Brain microvascular endothelial cell (primary cell): Measurements from ENCODE around the gene EML1.

Experiments used
- DNase-seq: peaks from one replicate; pipeline ENCODE4 v3.0.0-alpha.2; 2020
- H3K27ac ChIP-seq: fragments of 250-450 bp; sonication (Bioruptor Pico); 2 replicates; pipeline ENCODE4 v1.5.1; 2020; ENCODE audit warnings: mild to moderate bottlenecking, moderate library complexity
- H3K27me3 ChIP-seq: fragments of 250-450 bp; sonication (Bioruptor Pico); replicated peaks from 2 replicates; pipeline ENCODE4 v1.5.1; 2020; ENCODE audit warnings: mild to moderate bottlenecking
- H3K36me3 ChIP-seq: fragments of 250-450 bp; sonication (Bioruptor Pico); replicated peaks from 2 replicates; pipeline ENCODE4 v1.5.1; 2020; ENCODE audit warnings: mild to moderate bottlenecking
- H3K4me3 ChIP-seq: 2 replicates; pipeline ENCODE4 v1.5.1; 2011; ENCODE audit warnings: low read depth, mild to moderate bottlenecking, control low read depth, low read length, moderate library complexity
- in situ Hi-C: cut with HindIII; loops from 2 replicates; pipeline ENCODE4 v1.10.0; 2017; ENCODE audit warnings: low sequenced_read_pairs, low pct_ligation_motif_present
- TF ChIP-seq, protein P1 (sequence below): IDR thresholded peaks from 2 replicates; pipeline ENCODE4 v1.5.1; 2011; ENCODE audit warnings: low read depth, mild to moderate bottlenecking, moderate library complexity, low read length, control low read depth, inconsistent platforms; ENCODE audit errors: missing control alignments

The EML1 gene

DNA sequence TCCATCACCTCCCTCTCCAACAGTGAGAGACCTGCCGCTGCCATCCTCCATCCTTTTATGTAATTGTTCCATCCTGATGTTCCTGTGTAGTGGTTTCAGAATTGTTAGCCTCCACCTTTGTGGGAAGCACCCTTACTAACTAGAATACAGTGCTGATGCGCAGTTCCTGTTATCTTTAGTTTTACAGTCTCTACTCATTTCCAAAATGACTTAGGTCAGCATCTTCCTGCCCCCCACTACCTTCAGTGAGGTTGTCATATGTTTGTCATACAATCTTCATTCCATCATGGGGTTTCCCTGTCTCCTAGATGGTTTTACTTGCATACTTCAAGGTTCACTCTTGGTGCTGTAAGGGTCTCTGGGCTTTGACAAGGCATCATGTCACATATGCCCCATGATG lies 69.8 kb downstream of the EML1 start:
- in situ Hi-C loops = no loop called here
- TF ChIP-seq, protein P1, sequence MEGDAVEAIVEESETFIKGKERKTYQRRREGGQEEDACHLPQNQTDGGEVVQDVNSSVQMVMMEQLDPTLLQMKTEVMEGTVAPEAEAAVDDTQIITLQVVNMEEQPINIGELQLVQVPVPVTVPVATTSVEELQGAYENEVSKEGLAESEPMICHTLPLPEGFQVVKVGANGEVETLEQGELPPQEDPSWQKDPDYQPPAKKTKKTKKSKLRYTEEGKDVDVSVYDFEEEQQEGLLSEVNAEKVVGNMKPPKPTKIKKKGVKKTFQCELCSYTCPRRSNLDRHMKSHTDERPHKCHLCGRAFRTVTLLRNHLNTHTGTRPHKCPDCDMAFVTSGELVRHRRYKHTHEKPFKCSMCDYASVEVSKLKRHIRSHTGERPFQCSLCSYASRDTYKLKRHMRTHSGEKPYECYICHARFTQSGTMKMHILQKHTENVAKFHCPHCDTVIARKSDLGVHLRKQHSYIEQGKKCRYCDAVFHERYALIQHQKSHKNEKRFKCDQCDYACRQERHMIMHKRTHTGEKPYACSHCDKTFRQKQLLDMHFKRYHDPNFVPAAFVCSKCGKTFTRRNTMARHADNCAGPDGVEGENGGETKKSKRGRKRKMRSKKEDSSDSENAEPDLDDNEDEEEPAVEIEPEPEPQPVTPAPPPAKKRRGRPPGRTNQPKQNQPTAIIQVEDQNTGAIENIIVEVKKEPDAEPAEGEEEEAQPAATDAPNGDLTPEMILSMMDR = no peak

DNA sequence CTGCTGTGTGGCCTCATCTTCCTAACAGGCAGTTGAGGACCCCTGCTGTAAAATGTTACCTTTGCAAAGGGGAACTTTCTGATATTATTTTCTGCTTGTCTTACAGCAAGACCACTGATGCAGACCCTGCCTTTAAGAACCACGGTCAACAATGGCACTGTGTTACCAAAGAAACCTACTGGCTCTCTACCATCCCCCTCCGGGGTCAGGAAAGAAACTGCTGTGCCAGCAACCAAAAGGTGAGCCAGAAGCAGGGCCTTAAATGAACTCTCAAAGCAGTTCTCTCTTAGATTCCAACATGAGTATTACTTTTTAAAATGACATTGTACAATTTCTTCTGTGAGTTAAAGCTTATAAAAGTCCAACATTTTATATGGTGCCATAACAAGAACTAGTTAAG lies 72.2 kb downstream of the EML1 start:
- DNase-seq = no peak
- Histone ChIP-seq H3K4me3 (no peak overlapping the region), H3K27me3 (no peaks in the 10 kb centered on the region), H3K36me3 (no peaks in the 10 kb centered on the region), H3K27ac (no peak overlapping the region)
- TF ChIP-seq, protein P1 = no peak
- in situ Hi-C loops = no loop called here

More for the DNA sequence above, 69.8 kb downstream of the EML1 start:
- DNase-seq = no peak
- H3K27me3 ChIP-seq = no peaks in the 10 kb centered on the region
- H3K27ac ChIP-seq = no peak overlapping the region
- no peaks in the 10 kb centered on the region for H3K36me3 ChIP-seq
- H3K4me3 ChIP-seq = no peak overlapping the region

GRCh38 chr14:99870617-99871016 lies 77.4 kb downstream of the EML1 start:
- in situ Hi-C loops = no loop called here
- Histone ChIP-seq H3K27ac (no peak overlapping the region), H3K36me3 (no peaks in the 10 kb centered on the region), H3K27me3 (no peaks in the 10 kb centered on the region), H3K4me3 (no peak overlapping the region)
- DNase-seq = no peak
- TF ChIP-seq, protein P1 = no peak

- H3K27me3 ChIP-seq = no peaks in the 10 kb centered on the region
These were observed 78.6 kb downstream of the EML1 start for GRCh38 chr14:99871771-99872170.

DNA sequence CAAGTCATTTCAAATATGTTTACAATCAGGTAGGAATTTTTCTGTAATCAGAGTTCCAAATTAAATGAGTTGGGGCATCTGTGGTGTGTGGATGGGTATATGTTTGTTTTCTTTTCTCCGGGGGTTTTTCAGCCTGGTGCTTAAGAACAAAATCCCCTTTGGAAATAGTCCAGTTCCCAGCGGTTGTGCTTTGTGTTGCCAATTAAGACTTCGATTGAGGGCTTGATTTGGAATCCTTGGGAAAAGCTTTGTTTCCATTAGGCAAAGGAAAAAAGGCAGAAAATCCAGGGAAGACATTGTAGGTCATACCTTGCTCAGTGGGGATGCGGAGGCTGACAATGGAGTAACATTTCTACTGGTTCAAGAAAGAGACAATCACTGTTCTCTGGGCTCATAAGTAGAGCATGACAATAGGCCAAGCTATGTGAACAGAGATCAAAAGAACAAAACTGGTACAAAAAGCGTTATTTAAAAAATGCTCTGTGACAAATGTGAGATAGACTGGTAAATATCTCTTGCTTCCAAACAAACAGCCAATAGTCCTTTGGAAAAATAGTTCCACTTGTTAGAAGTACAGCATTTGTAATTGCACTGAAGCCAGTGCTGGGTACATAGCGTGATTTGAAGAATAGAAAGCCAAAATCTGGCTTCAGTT lies 79.7 kb downstream of the EML1 start:
- Histone ChIP-seq H3K4me3 (no peak overlapping the region), H3K27me3 (no peaks in the 10 kb centered on the region), H3K36me3 (no peaks in the 10 kb centered on the region), H3K27ac (no peak overlapping the region)
- in situ Hi-C loops = no loop called here
- no peak for DNase-seq
- TF ChIP-seq, protein P1 = no peak

More at GRCh38 chr14:99871771-99872170, 78.6 kb downstream of the EML1 start:
- Histone ChIP-seq H3K36me3 (no peaks in the 10 kb centered on the region), H3K4me3 (no peak overlapping the region), H3K27ac (no peak overlapping the region)
- TF ChIP-seq, protein P1 = no peak
- DNase-seq = no peak
- in situ Hi-C loops = no loop called here

DNA sequence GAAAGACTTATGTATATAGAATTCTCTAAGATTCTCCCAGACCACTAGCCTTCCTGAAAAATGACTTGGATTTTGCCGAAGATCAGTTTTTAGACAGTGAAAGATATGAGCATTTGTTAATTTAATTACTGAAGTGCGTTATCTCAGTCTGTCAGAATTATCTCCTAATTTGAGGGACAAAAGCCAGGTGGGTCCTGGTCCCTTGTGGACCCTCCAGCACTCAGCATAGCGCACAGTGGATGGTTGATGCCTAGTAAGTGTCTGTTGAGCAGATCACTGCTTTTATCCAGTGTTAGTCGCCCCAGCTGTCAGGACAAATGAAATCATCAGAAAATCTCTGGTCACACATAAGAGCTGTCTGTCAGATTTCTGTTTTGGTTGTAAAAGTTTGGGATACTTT lies 80.4 kb downstream of the EML1 start:
- Histone ChIP-seq H3K4me3 (no peak overlapping the region), H3K36me3 (no peaks in the 10 kb centered on the region), H3K27me3 (no peaks in the 10 kb centered on the region), H3K27ac (no peak overlapping the region)
- TF ChIP-seq, protein P1 = no peak
- in situ Hi-C loops = no loop called here
- no peak for DNase-seq
